ENCODE results near the gene FKBP5. TPM values are rescaled to one million over a fixed set of nuclear protein-coding genes. Genes with fewer than 3 reads are reported as not detected.

Gene FKBP5
- total RNA-seq (2022) (16.5 and 20.1 TPM in 2 replicates), Bru-seq, nascent RNA (percentile 57 among the genes with signal in this experiment), BruChase-seq, experiment 1, labeled RNA remaining after a 2-hour chase (percentile 61 among the genes with signal in this experiment), BruChase-seq, experiment 2, labeled RNA remaining after a 6-hour chase (percentile 65 among the genes with signal in this experiment)
- long read RNA-seq, transcript FKBP5-201 (11 exons, 3,772 nt) = major isoform, 54 of 64 reads
- long read RNA-seq, partial matches to known transcripts = 2 of 64 reads
- long read RNA-seq, other reads (novel, unspliced or antisense) = 8 of 64 reads

GRCh38 chr6:35688605-35689322 lies at the start of gene FKBP5:
Gene FKBP5, minus strand, starts transcription at chr6:35688915. Its CDS starts 46,091 bp downstream, at chr6:35642824.
- peak; percentile 92 to 96 for DNase-seq
- TF ChIP-seq CTCF (IDR thresholded peaks at IDR 0.05; ENCODE audit: insufficient read depth in 1 of 2, low read depth in 1 of 2, low read length in 1 of 2, severe bottlenecking in 1 of 2, unreplicated experiment in 1 of 2) = no peak
- Mint-ChIP-seq H3K27me3 (ENCODE audit: insufficient read depth, unreplicated experiment) (no peaks in the 10 kb centered on the region), H3K9me3 (ENCODE audit: unreplicated experiment) (no peaks in the 10 kb centered on the region), H3K4me1 (ENCODE audit: low read depth, unreplicated experiment) (no peaks in the 10 kb centered on the region), H3K4me3 (ENCODE audit: unreplicated experiment) (peak within 1 kb of the TSS; percentile 80), H3K27ac (ENCODE audit: unreplicated experiment) (peak within 1 kb of the TSS; percentile 45), H3K36me3 (ENCODE audit: insufficient read depth, unreplicated experiment) (no peaks in the 10 kb centered on the region)
- ChIA-PET CTCF (no interaction called here), POLR2A (no interaction called here)
- intact Hi-C loops (cut with micrococcal nuclease; ENCODE audit: unreplicated experiment) = loop anchor here (1.0 kb wide), 1 partner anchor 43 kb away; no protein-coding TSS in a partner anchor
- Histone ChIP-seq H3K4me1 (peaks cover 14% of the 10 kb centered on the region), H3K4me3 (ENCODE audit: low read depth, low read length) (peak within 1 kb of the TSS; percentile 47), H3K9me3 (no peaks in the 10 kb centered on the region), H3K27me3 (replicated peaks; ENCODE audit: control insufficient read depth, insufficient read depth, low read length) (no peaks in the 10 kb centered on the region), H3K36me3 (ENCODE audit: control insufficient read depth, insufficient read depth, low read length) (no peaks in the 10 kb centered on the region)
- BruUV-seq (replicated peaks) = no TSS peak

GRCh38 chr6:35737413-35738211 lies 48.9 kb upstream of the FKBP5 start:
- Mint-ChIP-seq H3K4me3 (ENCODE audit: unreplicated experiment) (no peak overlapping the region), H3K27ac (ENCODE audit: unreplicated experiment) (no peak overlapping the region), H3K36me3 (ENCODE audit: insufficient read depth, unreplicated experiment) (no peaks in the 10 kb centered on the region), H3K27me3 (ENCODE audit: insufficient read depth, unreplicated experiment) (no peaks in the 10 kb centered on the region), H3K9me3 (ENCODE audit: unreplicated experiment) (no peaks in the 10 kb centered on the region), H3K4me1 (ENCODE audit: low read depth, unreplicated experiment) (peaks cover 8% of the 10 kb centered on the region)
- Histone ChIP-seq H3K4me1 (peaks cover 18% of the 10 kb centered on the region), H3K4me3 (ENCODE audit: low read depth, low read length) (no peak overlapping the region), H3K9me3 (no peaks in the 10 kb centered on the region), H3K36me3 (ENCODE audit: control insufficient read depth, insufficient read depth, low read length) (no peaks in the 10 kb centered on the region), H3K27me3 (replicated peaks; ENCODE audit: control insufficient read depth, insufficient read depth, low read length) (no peaks in the 10 kb centered on the region)
- POLR2A ChIA-PET = no interaction called here
- no TSS peak for BruUV-seq (replicated peaks)
- intact Hi-C loops (cut with micrococcal nuclease; ENCODE audit: unreplicated experiment) = loop anchor here (10.0 kb wide), 1 partner anchor 443 kb away; the partner anchor contains the start of gene DEF6
- DNase-seq = peak in 1 of 2 experiments; percentile 54
- CTCF ChIA-PET = interaction anchor here (0.6 to 2.1 kb wide), 12 partner anchors 10 to 288 kb away, joined by 3 to 31 read pairs (median 4); no protein-coding TSS in a partner anchor
- peak; percentile 65 to 67 for TF ChIP-seq CTCF (IDR thresholded peaks at IDR 0.05; ENCODE audit: insufficient read depth in 1 of 2, low read depth in 1 of 2, low read length in 1 of 2, severe bottlenecking in 1 of 2, unreplicated experiment in 1 of 2)

GRCh38 chr6:35736982-35737412 lies 48.3 kb upstream of the FKBP5 start, which contains the start of gene ARMC12:
Gene ARMC12, plus strand, starts transcription at chr6:35737032. Its CDS starts 77 bp downstream, at chr6:35737109.
- Histone ChIP-seq H3K4me1 (peaks cover 22% of the 10 kb centered on the region), H3K4me3 (ENCODE audit: low read depth, low read length) (no peak within 1 kb of the TSS), H3K27me3 (replicated peaks; ENCODE audit: control insufficient read depth, insufficient read depth, low read length) (no peaks in the 10 kb centered on the region), H3K36me3 (ENCODE audit: control insufficient read depth, insufficient read depth, low read length) (no peaks in the 10 kb centered on the region), H3K9me3 (no peaks in the 10 kb centered on the region)
- Mint-ChIP-seq H3K27me3 (ENCODE audit: insufficient read depth, unreplicated experiment) (no peaks in the 10 kb centered on the region), H3K9me3 (ENCODE audit: unreplicated experiment) (no peaks in the 10 kb centered on the region), H3K27ac (ENCODE audit: unreplicated experiment) (no peak within 1 kb of the TSS), H3K4me3 (ENCODE audit: unreplicated experiment) (no peak within 1 kb of the TSS), H3K36me3 (ENCODE audit: insufficient read depth, unreplicated experiment) (no peaks in the 10 kb centered on the region), H3K4me1 (ENCODE audit: low read depth, unreplicated experiment) (peaks cover 8% of the 10 kb centered on the region)
- TF ChIP-seq CTCF (IDR thresholded peaks at IDR 0.05; ENCODE audit: insufficient read depth in 1 of 2, low read depth in 1 of 2, low read length in 1 of 2, severe bottlenecking in 1 of 2, unreplicated experiment in 1 of 2) = no peak
- no TSS peak for BruUV-seq (replicated peaks)
- POLR2A ChIA-PET = no interaction called here
- intact Hi-C loops (cut with micrococcal nuclease; ENCODE audit: unreplicated experiment) = loop anchor here (1.0 to 10.0 kb wide), 3 partner anchors 153 to 442 kb away; partner anchors contain the start of gene DEF6
- no peak for DNase-seq
- CTCF ChIA-PET = interaction anchor here (0.6 to 2.1 kb wide), 16 partner anchors 9 to 288 kb away, joined by 3 to 31 read pairs (median 4); no protein-coding TSS in a partner anchor
